HL-60 (cell line): Measurements from ENCODE around the gene RNF25.

Experiments
- DNase-seq, 2 experiments: peaks; one replicate each; pipeline ENCODE4 v3.0.0-alpha.2; 2010 to 2020; ENCODE audit warnings: low read depth in 1 of 2, low spot score in 1 of 2
- H3K27ac ChIP-seq: fragments of 250-450 bp; sonication (Bioruptor Pico); replicated peaks from 2 replicates; pipeline ENCODE4 v1.5.1; 2020; ENCODE audit warnings: mild to moderate bottlenecking, moderate library complexity
- H3K27me3 ChIP-seq: fragments of 250-450 bp; sonication (Bioruptor Pico); 2 replicates; pipeline ENCODE4 v1.5.1; 2021; ENCODE audit warnings: mild to moderate bottlenecking, moderate library complexity; ENCODE audit not compliant: insufficient read depth, poor library complexity, severe bottlenecking
- H3K4me3 ChIP-seq: replicated peaks from 2 replicates; pipeline ENCODE4 v1.5.1; 2011; ENCODE audit warnings: mild to moderate bottlenecking, control low read depth, low read length; ENCODE audit not compliant: insufficient read depth
- GABPA ChIP-seq: IDR thresholded peaks from 2 replicates; pipeline ENCODE4 v1.6.1; 2012; ENCODE audit warnings: low read depth
- POLR2AphosphoS5 ChIP-seq: IDR thresholded peaks from 2 replicates; pipeline ENCODE4 v1.6.1; 2012; ENCODE audit warnings: low read depth
- REST ChIP-seq: IDR thresholded peaks from 2 replicates; pipeline ENCODE4 v1.6.1; 2012; ENCODE audit warnings: low read depth; ENCODE audit not compliant: insufficient replicate concordance
- SPI1 ChIP-seq: IDR thresholded peaks from 2 replicates; pipeline ENCODE4 v1.6.1; 2012; ENCODE audit warnings: low read depth, mild to moderate bottlenecking, borderline replicate concordance
- TF ChIP-seq, protein P1 (sequence below): IDR thresholded peaks from one replicate; pipeline ENCODE4 v1.5.1; 2011; ENCODE audit warnings: low read length, control low read depth, inconsistent platforms; ENCODE audit not compliant: insufficient read depth

Gene RNF25

DNA sequence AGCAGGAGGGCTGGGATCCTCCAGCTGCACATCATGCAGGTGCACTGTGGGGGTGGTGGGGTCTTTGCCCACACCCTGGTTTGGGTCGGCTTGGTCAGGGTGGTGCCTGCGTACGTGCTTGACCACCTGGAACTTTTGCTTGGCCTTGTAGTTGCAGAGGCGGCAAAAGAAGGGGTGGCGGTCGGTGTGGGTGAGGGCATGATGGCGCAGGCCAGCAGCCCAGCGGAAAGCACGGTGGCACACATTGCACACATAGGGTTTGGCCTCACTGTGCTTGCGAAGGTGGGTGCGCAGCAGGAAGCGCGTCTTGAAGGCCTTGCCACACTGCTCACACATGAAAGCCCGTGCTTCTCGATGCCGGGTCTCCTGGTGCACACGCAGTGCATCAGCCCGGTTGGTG, 33.4 kb downstream of the RNF25 start:
- DNase-seq = no peak
- no peak for TF ChIP-seq REST
- TF ChIP-seq POLR2AphosphoS5 = no peak
- TF ChIP-seq, protein P1, sequence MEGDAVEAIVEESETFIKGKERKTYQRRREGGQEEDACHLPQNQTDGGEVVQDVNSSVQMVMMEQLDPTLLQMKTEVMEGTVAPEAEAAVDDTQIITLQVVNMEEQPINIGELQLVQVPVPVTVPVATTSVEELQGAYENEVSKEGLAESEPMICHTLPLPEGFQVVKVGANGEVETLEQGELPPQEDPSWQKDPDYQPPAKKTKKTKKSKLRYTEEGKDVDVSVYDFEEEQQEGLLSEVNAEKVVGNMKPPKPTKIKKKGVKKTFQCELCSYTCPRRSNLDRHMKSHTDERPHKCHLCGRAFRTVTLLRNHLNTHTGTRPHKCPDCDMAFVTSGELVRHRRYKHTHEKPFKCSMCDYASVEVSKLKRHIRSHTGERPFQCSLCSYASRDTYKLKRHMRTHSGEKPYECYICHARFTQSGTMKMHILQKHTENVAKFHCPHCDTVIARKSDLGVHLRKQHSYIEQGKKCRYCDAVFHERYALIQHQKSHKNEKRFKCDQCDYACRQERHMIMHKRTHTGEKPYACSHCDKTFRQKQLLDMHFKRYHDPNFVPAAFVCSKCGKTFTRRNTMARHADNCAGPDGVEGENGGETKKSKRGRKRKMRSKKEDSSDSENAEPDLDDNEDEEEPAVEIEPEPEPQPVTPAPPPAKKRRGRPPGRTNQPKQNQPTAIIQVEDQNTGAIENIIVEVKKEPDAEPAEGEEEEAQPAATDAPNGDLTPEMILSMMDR = no peak
- TF ChIP-seq SPI1 = no peak
- H3K27ac ChIP-seq = no peak overlapping the region
- H3K27me3 ChIP-seq = no peaks in the 10 kb centered on the region
- no peak overlapping the region for H3K4me3 ChIP-seq

GRCh38 chr2:218635719-218636118, 36.1 kb downstream of the RNF25 start:
- TF ChIP-seq GABPA = no peak
- TF ChIP-seq, protein P1 = no peak
- no peak for TF ChIP-seq SPI1
- TF ChIP-seq POLR2AphosphoS5 = no peak
- TF ChIP-seq REST = no peak
- Histone ChIP-seq H3K4me3 (no peak overlapping the region), H3K27ac (no peak overlapping the region), H3K27me3 (no peaks in the 10 kb centered on the region)
- no peak for DNase-seq

GRCh38 chr2:218631837-218632236, 40.0 kb downstream of the RNF25 start:
- Histone ChIP-seq H3K27ac (no peak overlapping the region), H3K4me3 (no peak overlapping the region), H3K27me3 (no peaks in the 10 kb centered on the region)
- no peak for TF ChIP-seq POLR2AphosphoS5
- TF ChIP-seq, protein P1 = no peak
- no peak for TF ChIP-seq REST
- TF ChIP-seq SPI1 = no peak
- no peak for TF ChIP-seq GABPA
- DNase-seq = no peak
